Chondrocyte (in vitro differentiated cells): ENCODE measurements around the gene NID2. TPM values are rescaled to one million over a fixed set of nuclear protein-coding genes. Genes with fewer than 3 reads are reported as not detected.

Experiments
- DNase-seq: peaks from one replicate; pipeline ENCODE4 v3.0.0; 2021; ENCODE audit warnings: mixed read lengths, low spot score
- H3K27ac Mint-ChIP-seq: one replicate; pipeline ENCODE4 v1.8.0; 2021; ENCODE audit warnings: mild to moderate bottlenecking, moderate library complexity, mixed read lengths; ENCODE audit not compliant: unreplicated experiment
- H3K27me3 Mint-ChIP-seq: 2 replicates; pipeline ENCODE4 v1.8.0; 2021; ENCODE audit warnings: low read depth, mixed read lengths
- H3K36me3 Mint-ChIP-seq: 2 replicates; pipeline ENCODE4 v1.8.0; 2021; ENCODE audit warnings: low read depth, mixed read lengths
- H3K4me1 Mint-ChIP-seq: 2 replicates; pipeline ENCODE4 v1.8.0; 2021; ENCODE audit warnings: low read depth, mild to moderate bottlenecking, mixed read lengths
- H3K4me3 Mint-ChIP-seq: one replicate; pipeline ENCODE4 v1.8.0; 2021; ENCODE audit warnings: mild to moderate bottlenecking, moderate library complexity, mixed read lengths; ENCODE audit not compliant: unreplicated experiment
- H3K9me3 Mint-ChIP-seq: 2 replicates; pipeline ENCODE4 v1.8.0; 2021; ENCODE audit warnings: low read depth, mixed read lengths
- CTCF ChIP-seq: fragments of 200-600 bp; sonication (generic); IDR thresholded peaks from 2 replicates; pipeline ENCODE4 v1.5.0; 2021; ENCODE audit warnings: antibody characterized with exemption, mild to moderate bottlenecking, moderate library complexity
- total RNA-seq: library from RNA; stranded (reverse); gene quantifications from 3 replicates; pipeline ENCODE4 v1.2.1, GENCODE V29; 2021

The NID2 gene
- total RNA-seq, 1 donor from 2014 or later: 51.6 TPM

- no peak overlapping the region for H3K27ac Mint-ChIP-seq
- H3K36me3 Mint-ChIP-seq: peaks cover 7% of the 10 kb centered on the region
- peaks cover 27% of the 10 kb centered on the region for H3K4me1 Mint-ChIP-seq
- H3K27me3 Mint-ChIP-seq: no peaks in the 10 kb centered on the region
- peaks cover 3% of the 10 kb centered on the region for H3K9me3 Mint-ChIP-seq
- no peak overlapping the region for H3K4me3 Mint-ChIP-seq
- no peak for DNase-seq
- TF ChIP-seq CTCF: no peak
Observed at GRCh38 chr14:51988221-51988620, 80.6 kb downstream of the NID2 start.

- DNase-seq: no peak
Observed at GRCh38 chr14:51981218-51981854, 87.5 kb downstream of the NID2 start.

GRCh38 chr14:51979088-51979709 is 89.7 kb downstream of the NID2 start:
- Mint-ChIP-seq H3K27me3 (peaks cover 3% of the 10 kb centered on the region), H3K4me3 (no peak overlapping the region), H3K36me3 (no peaks in the 10 kb centered on the region), H3K27ac (no peak overlapping the region), H3K9me3 (peaks cover 3% of the 10 kb centered on the region), H3K4me1 (no peaks in the 10 kb centered on the region)
- peak; percentile 97 for TF ChIP-seq CTCF
- DNase-seq: no peak

More at GRCh38 chr14:51981218-51981854, 87.5 kb downstream of the NID2 start:
- H3K36me3 Mint-ChIP-seq: no peaks in the 10 kb centered on the region
- no peak overlapping the region for H3K27ac Mint-ChIP-seq
- no peak overlapping the region for H3K4me3 Mint-ChIP-seq
- H3K27me3 Mint-ChIP-seq: peaks cover 3% of the 10 kb centered on the region
- TF ChIP-seq CTCF: no peak
- H3K4me1 Mint-ChIP-seq: no peaks in the 10 kb centered on the region
- H3K9me3 Mint-ChIP-seq: peaks cover 3% of the 10 kb centered on the region

GRCh38 chr14:51978681-51979085 is 90.2 kb downstream of the NID2 start:
- Mint-ChIP-seq H3K4me1 (no peaks in the 10 kb centered on the region), H3K9me3 (peaks cover under 1% of the 10 kb centered on the region), H3K4me3 (no peak overlapping the region), H3K36me3 (no peaks in the 10 kb centered on the region), H3K27ac (no peak overlapping the region), H3K27me3 (peaks cover 3% of the 10 kb centered on the region)
- no peak for DNase-seq
- no peak for TF ChIP-seq CTCF

GRCh38 chr14:51977075-51977474 is 91.8 kb downstream of the NID2 start:
- Mint-ChIP-seq H3K27me3 (peaks cover 3% of the 10 kb centered on the region), H3K9me3 (no peaks in the 10 kb centered on the region), H3K36me3 (no peaks in the 10 kb centered on the region), H3K27ac (no peak overlapping the region), H3K4me3 (no peak overlapping the region), H3K4me1 (no peaks in the 10 kb centered on the region)
- no peak for TF ChIP-seq CTCF
- DNase-seq: no peak
